GM19324 (cell line): Measurements from ENCODE around the gene PSMD13.
A peak's percentile ranks its signal among the peaks of the same experiment; 100 is the strongest.

ENCODE experiments used
- ATAC-seq: cut with Tn5 transposase; IDR thresholded peaks from one replicate; pipeline ENCODE4 v1.9.1; 2021; ENCODE audit warnings: mild to moderate bottlenecking, moderate library complexity; ENCODE audit not compliant: unreplicated experiment, low FRiP score

PSMD13 gene

GRCh38 chr11:269146-269890, 32.5 kb downstream of the PSMD13 start:
- peak; percentile 77 for ATAC-seq

DNA sequence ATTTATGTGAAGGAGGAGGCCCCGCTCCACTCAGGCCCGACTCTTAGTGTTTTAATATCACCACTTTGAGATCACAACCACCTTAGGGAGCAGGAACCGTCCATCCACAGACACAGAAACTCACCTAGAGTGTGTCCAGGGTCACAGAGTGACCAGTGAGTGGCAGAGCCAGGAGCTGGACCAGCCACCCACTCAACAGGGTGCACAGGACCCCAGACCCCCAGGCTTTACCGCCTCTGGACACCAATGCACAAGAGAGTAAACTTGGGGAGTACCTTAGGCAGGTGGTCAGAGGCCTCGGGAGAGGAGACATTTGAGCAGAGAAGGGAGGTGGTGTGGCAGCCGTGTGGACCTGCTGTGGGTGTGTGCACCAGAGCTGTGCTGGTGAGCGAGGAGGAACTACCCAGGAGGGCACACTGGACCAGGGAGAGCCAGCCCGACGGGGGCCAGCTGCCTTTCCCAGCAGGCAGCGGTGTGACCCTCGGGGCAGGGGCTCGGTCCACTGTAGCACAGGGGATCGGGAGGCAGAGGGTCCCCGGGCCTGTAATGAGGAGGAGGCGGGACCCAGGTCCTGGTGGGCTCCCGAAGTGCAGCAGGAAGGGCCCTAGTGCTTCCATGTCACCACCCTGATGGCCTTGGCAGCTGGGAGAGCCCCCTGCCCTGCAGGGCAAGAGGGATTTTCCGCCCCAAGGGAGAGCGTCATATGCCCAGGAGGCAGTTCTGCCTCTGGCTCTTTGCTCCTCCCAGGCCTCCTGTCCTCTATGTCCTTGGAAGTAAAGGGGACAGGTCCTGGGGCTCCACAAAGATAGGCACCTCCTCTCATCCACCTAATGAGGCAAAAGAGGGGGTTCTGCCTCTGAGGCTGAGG, 33.9 kb downstream of the PSMD13 start:
- no peak for ATAC-seq

GRCh38 chr11:271319-271715, 34.5 kb downstream of the PSMD13 start:
- no peak for ATAC-seq

DNA sequence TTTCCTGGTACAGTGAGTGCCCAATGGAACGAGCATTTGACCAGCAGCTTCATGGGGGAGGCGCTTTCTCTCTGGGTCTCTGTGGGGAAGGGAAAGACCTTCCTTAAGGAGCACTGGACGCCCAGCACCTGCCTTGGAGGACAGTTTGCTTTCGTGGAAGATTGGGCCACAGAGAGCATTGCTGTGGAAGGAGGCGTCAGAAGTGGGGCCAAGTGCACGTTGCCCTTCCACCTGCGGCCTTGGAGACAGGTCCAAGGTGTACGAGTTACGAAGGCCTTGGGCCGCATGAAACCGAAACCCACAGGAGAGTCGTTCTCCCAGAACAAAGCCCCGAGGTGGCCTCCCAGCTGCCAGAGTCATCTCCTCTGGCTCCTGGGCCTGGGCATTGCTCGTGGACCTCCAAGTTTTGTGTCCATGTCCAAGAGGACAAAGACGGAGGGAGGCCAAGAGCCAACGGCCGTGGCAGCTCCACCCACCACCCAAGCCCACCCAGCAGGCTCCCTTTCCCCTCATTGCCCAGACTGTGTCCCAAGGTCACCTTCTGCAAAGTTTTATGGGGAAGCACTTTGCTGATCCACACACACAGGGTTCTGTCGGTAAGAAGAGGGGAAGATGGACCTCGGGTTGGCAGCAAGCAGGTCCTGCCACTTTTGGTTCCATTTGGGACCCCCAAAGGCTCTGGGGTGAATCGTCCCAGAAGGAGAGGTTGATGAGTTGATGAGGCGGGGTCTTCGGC, 35.6 kb downstream of the PSMD13 start:
- ATAC-seq, result no peak

DNA sequence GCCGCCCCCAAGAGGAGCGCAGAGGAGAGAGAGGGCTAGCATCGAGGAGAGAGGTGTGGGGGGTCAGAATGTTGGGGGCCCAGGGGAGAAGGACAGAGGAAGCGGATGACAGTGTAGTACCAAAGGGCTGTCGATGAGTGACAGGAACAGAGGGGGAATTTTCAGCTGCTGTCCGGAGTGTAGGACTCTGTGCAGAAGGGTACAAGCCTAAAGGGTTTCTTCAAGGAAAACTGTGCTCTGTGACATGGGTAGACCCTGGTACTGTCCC, 36.1 kb downstream of the PSMD13 start:
- ATAC-seq, result no peak

DNA sequence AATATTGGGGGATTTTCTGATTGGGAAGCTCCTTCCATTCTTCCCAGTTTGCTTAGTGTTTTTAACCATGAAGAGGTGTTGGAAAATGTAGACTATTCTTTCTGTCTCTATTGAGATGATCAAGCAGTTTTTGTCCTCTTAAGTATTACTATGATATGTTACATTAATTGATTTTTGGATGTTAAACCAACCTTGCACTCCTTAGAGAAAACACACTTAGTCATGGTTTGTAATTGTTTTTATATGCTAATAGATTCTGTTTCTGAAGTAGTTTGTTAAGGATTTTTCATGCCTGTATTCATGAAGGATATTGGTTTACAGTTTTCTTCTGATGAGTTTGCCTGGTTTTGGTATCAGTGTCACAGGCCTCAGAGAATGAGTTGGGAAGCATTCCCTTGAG, 39.4 kb downstream of the PSMD13 start:
- no peak for ATAC-seq

DNA sequence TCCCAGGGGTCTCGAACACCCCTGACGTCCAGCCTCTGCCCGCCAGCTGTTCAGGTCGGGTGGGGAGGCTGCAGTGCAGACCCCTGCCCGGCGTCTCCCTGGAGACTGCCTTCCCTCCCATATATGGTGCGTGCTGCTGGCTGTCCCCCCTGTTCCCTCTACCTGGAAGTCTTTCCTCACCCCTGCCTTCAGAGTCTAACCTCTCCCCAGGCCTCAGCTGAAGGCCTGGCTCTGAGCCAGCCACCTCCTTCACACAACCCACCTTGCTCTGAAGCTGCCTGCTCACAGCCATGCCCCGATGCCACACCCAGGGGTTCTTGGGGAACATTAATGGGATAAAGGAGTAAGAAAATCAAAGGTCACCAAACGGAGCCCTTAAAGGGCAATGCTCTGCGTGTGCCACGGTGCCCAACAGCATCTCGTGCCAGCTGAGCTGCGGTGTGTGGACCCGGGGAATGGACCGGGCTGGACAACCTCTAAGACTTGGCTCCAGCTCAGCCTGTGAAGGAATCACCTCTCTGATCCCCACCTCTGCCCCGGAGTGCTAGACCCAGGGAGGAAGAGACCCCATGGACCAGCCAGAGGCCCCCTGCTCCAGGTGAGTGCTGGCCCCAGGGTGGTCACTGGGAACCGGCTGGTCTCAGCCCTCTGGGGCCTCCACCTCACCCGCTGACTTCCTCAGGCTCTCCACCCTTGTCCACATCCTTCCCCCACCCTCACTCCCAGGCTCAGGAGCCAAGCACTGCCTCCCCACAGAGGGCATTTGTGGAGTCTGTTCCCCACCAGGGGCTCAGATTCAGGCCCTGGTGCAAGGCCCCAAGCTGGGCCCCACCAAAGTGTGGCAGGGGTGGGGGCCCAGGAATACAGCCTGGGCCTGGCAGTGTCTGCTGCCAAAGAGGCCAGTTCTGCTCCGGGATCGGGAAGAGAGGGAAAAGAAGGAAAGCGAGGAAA, 41.5 kb downstream of the PSMD13 start, which contains the start of gene NLRP6:
Gene NLRP6, plus strand, starts transcription at position 407 of the 951 bp plus-strand sequence. Its CDS starts 163 bp downstream, at position 570.
- no peak for ATAC-seq

- no peak for ATAC-seq
Measured at GRCh38 chr11:279040-279965, 42.5 kb downstream of the PSMD13 start.

GRCh38 chr11:279966-280705, 43.4 kb downstream of the PSMD13 start:
- no peak for ATAC-seq

DNA sequence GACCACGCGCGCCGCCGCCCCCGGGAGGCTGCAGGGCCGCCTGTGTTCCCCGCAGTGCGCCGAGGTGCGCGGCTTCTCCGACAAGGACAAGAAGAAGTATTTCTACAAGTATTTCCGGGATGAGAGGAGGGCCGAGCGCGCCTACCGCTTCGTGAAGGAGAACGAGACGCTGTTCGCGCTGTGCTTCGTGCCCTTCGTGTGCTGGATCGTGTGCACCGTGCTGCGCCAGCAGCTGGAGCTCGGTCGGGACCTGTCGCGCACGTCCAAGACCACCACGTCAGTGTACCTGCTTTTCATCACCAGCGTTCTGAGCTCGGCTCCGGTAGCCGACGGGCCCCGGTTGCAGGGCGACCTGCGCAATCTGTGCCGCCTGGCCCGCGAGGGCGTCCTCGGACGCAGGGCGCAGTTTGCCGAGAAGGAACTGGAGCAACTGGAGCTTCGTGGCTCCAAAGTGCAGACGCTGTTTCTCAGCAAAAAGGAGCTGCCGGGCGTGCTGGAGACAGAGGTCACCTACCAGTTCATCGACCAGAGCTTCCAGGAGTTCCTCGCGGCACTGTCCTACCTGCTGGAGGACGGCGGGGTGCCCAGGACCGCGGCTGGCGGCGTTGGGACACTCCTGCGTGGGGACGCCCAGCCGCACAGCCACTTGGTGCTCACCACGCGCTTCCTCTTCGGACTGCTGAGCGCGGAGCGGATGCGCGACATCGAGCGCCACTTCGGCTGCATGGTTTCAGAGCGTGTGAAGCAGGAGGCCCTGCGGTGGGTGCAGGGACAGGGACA, 44.1 kb downstream of the PSMD13 start:
- ATAC-seq, result no peak

DNA sequence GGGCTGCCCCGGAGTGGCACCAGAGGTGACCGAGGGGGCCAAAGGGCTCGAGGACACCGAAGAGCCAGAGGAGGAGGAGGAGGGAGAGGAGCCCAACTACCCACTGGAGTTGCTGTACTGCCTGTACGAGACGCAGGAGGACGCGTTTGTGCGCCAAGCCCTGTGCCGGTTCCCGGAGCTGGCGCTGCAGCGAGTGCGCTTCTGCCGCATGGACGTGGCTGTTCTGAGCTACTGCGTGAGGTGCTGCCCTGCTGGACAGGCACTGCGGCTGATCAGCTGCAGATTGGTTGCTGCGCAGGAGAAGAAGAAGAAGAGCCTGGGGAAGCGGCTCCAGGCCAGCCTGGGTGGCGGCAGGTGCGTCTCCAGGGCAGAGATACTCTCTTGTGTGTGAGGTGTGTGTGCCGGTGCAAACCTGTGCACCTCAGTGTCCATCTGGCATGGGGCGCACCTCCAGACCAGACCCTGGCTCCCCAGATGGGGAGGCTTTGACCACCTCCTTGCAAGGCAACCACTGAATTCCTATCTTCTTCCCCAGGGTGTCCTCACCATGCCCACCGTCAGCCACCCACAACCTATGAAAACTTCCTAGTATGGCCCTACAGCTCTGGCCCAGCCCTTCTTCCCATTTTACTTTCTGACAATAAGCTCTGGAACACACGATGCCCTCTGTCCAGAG, 44.8 kb downstream of the PSMD13 start:
- no peak for ATAC-seq

DNA sequence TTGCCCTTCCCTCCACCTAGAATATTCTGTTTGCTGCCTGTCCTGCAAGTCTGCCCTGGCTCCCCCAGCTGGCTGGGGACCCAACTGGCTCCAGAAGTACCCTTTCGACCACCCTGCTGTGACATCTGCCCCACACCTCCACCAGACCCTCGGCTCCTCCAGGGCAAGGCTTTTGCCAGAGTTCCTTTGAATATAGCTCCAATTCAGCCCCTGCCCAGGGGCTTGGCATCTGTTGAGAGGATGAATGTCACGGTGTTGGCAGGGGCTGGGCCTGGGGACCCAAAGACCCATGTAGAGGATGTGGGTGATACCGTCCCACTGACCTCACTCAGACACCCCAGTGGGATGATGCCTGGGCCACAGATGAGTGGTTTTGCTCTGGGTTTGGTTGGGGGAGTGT, 45.4 kb downstream of the PSMD13 start:
- ATAC-seq, result no peak

GRCh38 chr11:282630-283360, 46.0 kb downstream of the PSMD13 start:
- ATAC-seq, result no peak

- no peak for ATAC-seq
Measured at GRCh38 chr11:283405-284104, 46.8 kb downstream of the PSMD13 start.

GRCh38 chr11:284105-285020, 47.6 kb downstream of the PSMD13 start:
- no peak for ATAC-seq
